Measurements from ENCODE around the gene NDUFAF3.

NDUFAF3 gene

GRCh38 chr3:49057268-49057667, 35.3 kb downstream of the NDUFAF3 start:
- Histone ChIP-seq H3K9me3 (ENCODE audit: insufficient read depth, low read length) (no peaks in the 10 kb centered on the region), H3K4me3 (ENCODE audit: insufficient read depth, low read length, poor library complexity, severe bottlenecking) (no peak overlapping the region), H3K27ac (ENCODE audit: low read depth, low read length) (no peak overlapping the region), H3K79me2 (ENCODE audit: insufficient read depth, low read length) (peaks cover 4% of the 10 kb centered on the region; the same call in 1 of the 2 replicates), H3K27me3 (ENCODE audit: low read length) (no peaks in the 10 kb centered on the region), H3K9me2 (replicated peaks; ENCODE audit: insufficient read depth, low read length) (no peaks in the 10 kb centered on the region), H3K36me3 (ENCODE audit: low read length) (peaks cover 10% of the 10 kb centered on the region), H2AFZ (ENCODE audit: low read depth, low read length, severe bottlenecking) (no peak overlapping the region), H3K9ac (ENCODE audit: low read length) (no peak overlapping the region), H4K20me1 (ENCODE audit: low read depth, low read length) (no peaks in the 10 kb centered on the region), H3F3A (ENCODE audit: insufficient read depth) (no peaks in the 10 kb centered on the region), H3K4me2 (ENCODE audit: low read depth, low read length, poor library complexity, severe bottlenecking) (no peak overlapping the region)
- TF ChIP-seq CTCF (IDR thresholded peaks at IDR 0.05; ENCODE audit: insufficient read depth, low read length, poor library complexity, severe bottlenecking) (no peak), EZH2phosphoT487 (conservative IDR thresholded peaks at IDR 0.05; ENCODE audit: low read length) (no peak)

GRCh38 chr3:49058011-49058410, 36.1 kb downstream of the NDUFAF3 start:
- no peaks in the 10 kb centered on the region for H3K9me3 ChIP-seq (ENCODE audit: insufficient read depth, low read length)
- H3F3A ChIP-seq (ENCODE audit: insufficient read depth): no peaks in the 10 kb centered on the region
- no peak overlapping the region for H3K4me2 ChIP-seq (ENCODE audit: low read depth, low read length, poor library complexity, severe bottlenecking)
- no peak overlapping the region for H3K27ac ChIP-seq (ENCODE audit: low read depth, low read length)
- peaks cover 4% of the 10 kb centered on the region; the same call in 1 of the 2 replicates for H3K79me2 ChIP-seq (ENCODE audit: insufficient read depth, low read length)
- H3K9ac ChIP-seq (ENCODE audit: low read length): no peak overlapping the region
- H3K9me2 ChIP-seq (replicated peaks; ENCODE audit: insufficient read depth, low read length): no peaks in the 10 kb centered on the region
- H3K4me3 ChIP-seq (ENCODE audit: insufficient read depth, low read length, poor library complexity, severe bottlenecking): no peak overlapping the region
- no peak for TF ChIP-seq EZH2phosphoT487 (conservative IDR thresholded peaks at IDR 0.05; ENCODE audit: low read length)
- no peak for TF ChIP-seq CTCF (IDR thresholded peaks at IDR 0.05; ENCODE audit: insufficient read depth, low read length, poor library complexity, severe bottlenecking)
- no peaks in the 10 kb centered on the region for H3K27me3 ChIP-seq (ENCODE audit: low read length)
- H4K20me1 ChIP-seq (ENCODE audit: low read depth, low read length): no peaks in the 10 kb centered on the region
- peaks cover 10% of the 10 kb centered on the region for H3K36me3 ChIP-seq (ENCODE audit: low read length)
- no peak overlapping the region for H2AFZ ChIP-seq (ENCODE audit: low read depth, low read length, severe bottlenecking)

All from SU-DHL-6 (cell line).